GM23338 (cell line): ENCODE measurements around the gene CYS1. TPM values are rescaled to one million over a fixed set of nuclear protein-coding genes. Genes with fewer than 3 reads are reported as not detected.

Source experiments
- ATAC-seq: fragments of 200-7000 bp; cut with Tn5 transposase; 3 replicates; pipeline ENCODE4 v1.9.1; 2020
- DNase-seq: peaks from one replicate; pipeline ENCODE4 v3.0.0-alpha.2; 2015; ENCODE audit warnings: low spot score
- H2AFZ ChIP-seq: fragments of 200-600 bp; sonication (generic); 2 replicates; pipeline ENCODE4 v1.8.0; 2016; ENCODE audit warnings: antibody characterized with exemption, mild to moderate bottlenecking, moderate library complexity
- H3F3A ChIP-seq: fragments of 200-600 bp; sonication (generic); replicated peaks from 2 replicates; pipeline ENCODE4 v1.8.0; 2017; ENCODE audit warnings: antibody characterized with exemption, mixed run types, low read depth
- H3K27ac ChIP-seq: fragments of 200-600 bp; sonication (generic); 2 replicates; pipeline ENCODE4 v1.6.1; 2016; ENCODE audit warnings: low read depth
- H3K27me3 ChIP-seq: fragments of 200-600 bp; sonication (generic); 2 replicates; pipeline ENCODE4 v1.8.0; 2016; ENCODE audit warnings: mild to moderate bottlenecking, mixed run types, moderate library complexity; ENCODE audit not compliant: insufficient read depth
- H3K36me3 ChIP-seq: fragments of 200-600 bp; sonication (generic); 2 replicates; pipeline ENCODE4 v1.8.0; 2016; ENCODE audit warnings: mild to moderate bottlenecking; ENCODE audit not compliant: insufficient read depth
- H3K4me1 ChIP-seq: fragments of 200-600 bp; sonication (generic); 2 replicates; pipeline ENCODE4 v1.8.0; 2016; ENCODE audit warnings: mild to moderate bottlenecking, moderate library complexity; ENCODE audit not compliant: insufficient read depth
- H3K4me2 ChIP-seq: fragments of 200-600 bp; sonication (generic); 2 replicates; pipeline ENCODE4 v1.7.1; 2017; ENCODE audit warnings: mixed run types
- H3K4me3 ChIP-seq: fragments of 200-600 bp; sonication (generic); 2 replicates; pipeline ENCODE4 v1.6.1; 2016; ENCODE audit warnings: mixed run types
- H3K79me2 ChIP-seq: fragments of 200-600 bp; sonication (generic); replicated peaks from 2 replicates; pipeline ENCODE4 v1.8.0; 2017; ENCODE audit warnings: mild to moderate bottlenecking; ENCODE audit not compliant: insufficient read depth
- H3K9me2 ChIP-seq: fragments of 200-600 bp; sonication (generic); 2 replicates; pipeline ENCODE4 v1.8.0; 2017; ENCODE audit not compliant: insufficient read depth
- H4K20me1 ChIP-seq: fragments of 200-600 bp; sonication (generic); replicated peaks from 2 replicates; pipeline ENCODE4 v1.8.0; 2017; ENCODE audit warnings: mild to moderate bottlenecking; ENCODE audit not compliant: insufficient read depth
- H3K27ac Mint-ChIP-seq: 2 replicates; pipeline ENCODE4 v1.8.0; 2020; ENCODE audit warnings: inconsistent platforms, mild to moderate bottlenecking, moderate library complexity, mixed read lengths
- H3K27me3 Mint-ChIP-seq: 3 replicates; pipeline ENCODE4 v1.8.0; 2022; ENCODE audit warnings: low read depth, mild to moderate bottlenecking, moderate library complexity, mixed read lengths, inconsistent platforms; ENCODE audit not compliant: insufficient read depth, poor library complexity
- H3K36me3 Mint-ChIP-seq: 3 replicates; pipeline ENCODE4 v1.8.0; 2021; ENCODE audit warnings: low read depth, mild to moderate bottlenecking, inconsistent platforms, moderate library complexity, mixed read lengths
- H3K4me1 Mint-ChIP-seq: 3 replicates; pipeline ENCODE4 v1.8.0; 2020; ENCODE audit warnings: mild to moderate bottlenecking, inconsistent platforms, mixed read lengths
- H3K4me3 Mint-ChIP-seq: 3 replicates; pipeline ENCODE4 v1.8.0; 2021; ENCODE audit warnings: moderate library complexity, mild to moderate bottlenecking, inconsistent platforms, mixed read lengths
- H3K9me3 Mint-ChIP-seq: 3 replicates; pipeline ENCODE4 v1.8.0; 2020; ENCODE audit warnings: moderate library complexity, mild to moderate bottlenecking, inconsistent platforms, mixed read lengths
- CREB1 ChIP-seq: fragments of 250-450 bp; sonication (Bioruptor Pico); IDR thresholded peaks from 2 replicates; pipeline ENCODE4 v1.5.0; 2020; ENCODE audit warnings: low read depth, mild to moderate bottlenecking, moderate library complexity
- EZH2 ChIP-seq: fragments of 200-600 bp; sonication (generic); IDR thresholded peaks from one replicate; pipeline ENCODE4 v1.8.0; 2017; ENCODE audit warnings: antibody characterized with exemption, mild to moderate bottlenecking, low read depth; ENCODE audit not compliant: unreplicated experiment
- EZH2phosphoT487 ChIP-seq: fragments of 200-600 bp; sonication (generic); IDR thresholded peaks from one replicate; pipeline ENCODE4 v1.8.1; 2018; ENCODE audit warnings: antibody characterized with exemption; ENCODE audit not compliant: unreplicated experiment
- JUNB ChIP-seq: IDR thresholded peaks from one replicate; pipeline ENCODE4 v1.6.1; 2016; ENCODE audit warnings: antibody characterized with exemption; ENCODE audit not compliant: unreplicated experiment
- NANOG ChIP-seq: IDR thresholded peaks from 2 replicates; pipeline ENCODE4 v1.6.1; 2016; ENCODE audit warnings: antibody characterized with exemption, borderline replicate concordance
- POLR2AphosphoS5 ChIP-seq: IDR thresholded peaks from 2 replicates; pipeline ENCODE4 v1.6.1; 2016; ENCODE audit warnings: antibody characterized with exemption, low read depth
- STAT1 ChIP-seq: IDR thresholded peaks from one replicate; pipeline ENCODE4 v1.6.1; 2016; ENCODE audit warnings: antibody characterized with exemption; ENCODE audit not compliant: unreplicated experiment
- ZNF114 ChIP-seq: fragments of 250-450 bp; sonication (Bioruptor Pico); IDR thresholded peaks from 2 replicates; pipeline ENCODE4 v1.5.0; 2020; ENCODE audit warnings: mild to moderate bottlenecking, moderate library complexity
- ZNF331 ChIP-seq: fragments of 250-450 bp; sonication (Bioruptor Pico); IDR thresholded peaks from 2 replicates; pipeline ENCODE4 v1.5.0; 2020; ENCODE audit warnings: low read depth, mild to moderate bottlenecking, moderate library complexity
- polyA plus RNA-seq: library from polyadenylated mRNA; unstranded; fragments of >200 nt; fragmentation: Nextera tagmentation; extraction: Ambion mirVana; gene quantifications from 2 replicates; pipeline ENCODE4 v1.2.1, GENCODE V29; 2016
- total RNA-seq: library from RNA; depleted of rRNA; stranded (reverse); fragments of >200 nt; shearing (Covaris generic); gene quantifications from 2 replicates; pipeline ENCODE4 v1.2.3, GENCODE V29; 2014
- TF ChIP-seq, protein P1 (sequence below): IDR thresholded peaks from 2 replicates; pipeline ENCODE4 v1.6.1; 2016; ENCODE audit warnings: antibody characterized with exemption
- TF ChIP-seq, protein P2 (sequence below), 2 experiments: fragments of 200-600 bp in 1 of 2; sonication (generic) in 1 of 2; conservative IDR thresholded peaks; 2 replicates each; pipeline versions ENCODE4 v1.5.1 to v1.6.1; 2016 to 2017; ENCODE audit warnings: antibody characterized with exemption in 2 of 2, low read depth in 2 of 2, mild to moderate bottlenecking in 2 of 2, moderate library complexity in 1 of 2
- TF ChIP-seq, protein P3 (sequence below): IDR thresholded peaks from one replicate; pipeline ENCODE4 v1.6.1; 2018; ENCODE audit warnings: antibody characterized with exemption; ENCODE audit not compliant: unreplicated experiment
- TF ChIP-seq, protein P4 (sequence below): fragments of 250-450 bp; sonication (Bioruptor Pico); IDR thresholded peaks from 2 replicates; pipeline ENCODE4 v1.5.0; 2020; ENCODE audit warnings: mild to moderate bottlenecking, moderate library complexity

Gene CYS1
- total and polyA plus RNA-seq, 2 experiments from 2014 or later: 0.31 to 0.32 TPM

DNA sequence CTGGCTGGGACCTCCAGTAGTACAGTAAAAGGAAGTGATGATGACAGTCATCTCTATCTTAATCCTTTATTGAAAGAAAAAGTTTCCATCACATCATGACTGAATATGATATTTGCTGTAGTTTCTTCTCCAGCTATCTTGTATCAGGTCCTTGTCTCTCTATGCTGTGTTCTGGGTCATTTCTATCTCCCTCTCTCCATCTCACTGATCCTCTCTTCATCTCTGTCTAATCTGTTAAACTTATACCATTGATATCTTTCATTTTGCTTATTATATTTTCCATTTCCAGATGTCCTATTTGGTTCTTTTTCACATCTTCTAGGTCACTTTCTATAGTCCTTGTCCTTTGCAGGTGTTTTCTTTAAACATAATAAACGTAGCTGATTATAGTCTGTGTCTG is 12.3 kb downstream of the CYS1 start:
- H3K4me1 Mint-ChIP-seq: peaks cover 15% of the 10 kb centered on the region

More for the DNA sequence above, 12.3 kb downstream of the CYS1 start:
- H4K20me1 ChIP-seq: no peaks in the 10 kb centered on the region
- H3K4me2 ChIP-seq: no peak overlapping the region
- TF ChIP-seq, protein P1, sequence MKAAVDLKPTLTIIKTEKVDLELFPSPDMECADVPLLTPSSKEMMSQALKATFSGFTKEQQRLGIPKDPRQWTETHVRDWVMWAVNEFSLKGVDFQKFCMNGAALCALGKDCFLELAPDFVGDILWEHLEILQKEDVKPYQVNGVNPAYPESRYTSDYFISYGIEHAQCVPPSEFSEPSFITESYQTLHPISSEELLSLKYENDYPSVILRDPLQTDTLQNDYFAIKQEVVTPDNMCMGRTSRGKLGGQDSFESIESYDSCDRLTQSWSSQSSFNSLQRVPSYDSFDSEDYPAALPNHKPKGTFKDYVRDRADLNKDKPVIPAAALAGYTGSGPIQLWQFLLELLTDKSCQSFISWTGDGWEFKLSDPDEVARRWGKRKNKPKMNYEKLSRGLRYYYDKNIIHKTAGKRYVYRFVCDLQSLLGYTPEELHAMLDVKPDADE: no peak
- TF ChIP-seq ZNF331 (CRISPR knock-in tag) (no peak), JUNB (no peak), EZH2phosphoT487 (no peak), STAT1 (no peak), NANOG (no peak), CREB1 (CRISPR knock-in tag) (no peak), POLR2AphosphoS5 (no peak), EZH2 (no peak), ZNF114 (CRISPR knock-in tag) (no peak)
- TF ChIP-seq, protein P2, sequence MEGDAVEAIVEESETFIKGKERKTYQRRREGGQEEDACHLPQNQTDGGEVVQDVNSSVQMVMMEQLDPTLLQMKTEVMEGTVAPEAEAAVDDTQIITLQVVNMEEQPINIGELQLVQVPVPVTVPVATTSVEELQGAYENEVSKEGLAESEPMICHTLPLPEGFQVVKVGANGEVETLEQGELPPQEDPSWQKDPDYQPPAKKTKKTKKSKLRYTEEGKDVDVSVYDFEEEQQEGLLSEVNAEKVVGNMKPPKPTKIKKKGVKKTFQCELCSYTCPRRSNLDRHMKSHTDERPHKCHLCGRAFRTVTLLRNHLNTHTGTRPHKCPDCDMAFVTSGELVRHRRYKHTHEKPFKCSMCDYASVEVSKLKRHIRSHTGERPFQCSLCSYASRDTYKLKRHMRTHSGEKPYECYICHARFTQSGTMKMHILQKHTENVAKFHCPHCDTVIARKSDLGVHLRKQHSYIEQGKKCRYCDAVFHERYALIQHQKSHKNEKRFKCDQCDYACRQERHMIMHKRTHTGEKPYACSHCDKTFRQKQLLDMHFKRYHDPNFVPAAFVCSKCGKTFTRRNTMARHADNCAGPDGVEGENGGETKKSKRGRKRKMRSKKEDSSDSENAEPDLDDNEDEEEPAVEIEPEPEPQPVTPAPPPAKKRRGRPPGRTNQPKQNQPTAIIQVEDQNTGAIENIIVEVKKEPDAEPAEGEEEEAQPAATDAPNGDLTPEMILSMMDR (conservative IDR thresholded peaks at IDR 0.05; ENCODE audit: low read depth in 2 of 2): no peak
- TF ChIP-seq, protein P3, sequence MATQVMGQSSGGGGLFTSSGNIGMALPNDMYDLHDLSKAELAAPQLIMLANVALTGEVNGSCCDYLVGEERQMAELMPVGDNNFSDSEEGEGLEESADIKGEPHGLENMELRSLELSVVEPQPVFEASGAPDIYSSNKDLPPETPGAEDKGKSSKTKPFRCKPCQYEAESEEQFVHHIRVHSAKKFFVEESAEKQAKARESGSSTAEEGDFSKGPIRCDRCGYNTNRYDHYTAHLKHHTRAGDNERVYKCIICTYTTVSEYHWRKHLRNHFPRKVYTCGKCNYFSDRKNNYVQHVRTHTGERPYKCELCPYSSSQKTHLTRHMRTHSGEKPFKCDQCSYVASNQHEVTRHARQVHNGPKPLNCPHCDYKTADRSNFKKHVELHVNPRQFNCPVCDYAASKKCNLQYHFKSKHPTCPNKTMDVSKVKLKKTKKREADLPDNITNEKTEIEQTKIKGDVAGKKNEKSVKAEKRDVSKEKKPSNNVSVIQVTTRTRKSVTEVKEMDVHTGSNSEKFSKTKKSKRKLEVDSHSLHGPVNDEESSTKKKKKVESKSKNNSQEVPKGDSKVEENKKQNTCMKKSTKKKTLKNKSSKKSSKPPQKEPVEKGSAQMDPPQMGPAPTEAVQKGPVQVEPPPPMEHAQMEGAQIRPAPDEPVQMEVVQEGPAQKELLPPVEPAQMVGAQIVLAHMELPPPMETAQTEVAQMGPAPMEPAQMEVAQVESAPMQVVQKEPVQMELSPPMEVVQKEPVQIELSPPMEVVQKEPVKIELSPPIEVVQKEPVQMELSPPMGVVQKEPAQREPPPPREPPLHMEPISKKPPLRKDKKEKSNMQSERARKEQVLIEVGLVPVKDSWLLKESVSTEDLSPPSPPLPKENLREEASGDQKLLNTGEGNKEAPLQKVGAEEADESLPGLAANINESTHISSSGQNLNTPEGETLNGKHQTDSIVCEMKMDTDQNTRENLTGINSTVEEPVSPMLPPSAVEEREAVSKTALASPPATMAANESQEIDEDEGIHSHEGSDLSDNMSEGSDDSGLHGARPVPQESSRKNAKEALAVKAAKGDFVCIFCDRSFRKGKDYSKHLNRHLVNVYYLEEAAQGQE: no peak
- TF ChIP-seq, protein P4, sequence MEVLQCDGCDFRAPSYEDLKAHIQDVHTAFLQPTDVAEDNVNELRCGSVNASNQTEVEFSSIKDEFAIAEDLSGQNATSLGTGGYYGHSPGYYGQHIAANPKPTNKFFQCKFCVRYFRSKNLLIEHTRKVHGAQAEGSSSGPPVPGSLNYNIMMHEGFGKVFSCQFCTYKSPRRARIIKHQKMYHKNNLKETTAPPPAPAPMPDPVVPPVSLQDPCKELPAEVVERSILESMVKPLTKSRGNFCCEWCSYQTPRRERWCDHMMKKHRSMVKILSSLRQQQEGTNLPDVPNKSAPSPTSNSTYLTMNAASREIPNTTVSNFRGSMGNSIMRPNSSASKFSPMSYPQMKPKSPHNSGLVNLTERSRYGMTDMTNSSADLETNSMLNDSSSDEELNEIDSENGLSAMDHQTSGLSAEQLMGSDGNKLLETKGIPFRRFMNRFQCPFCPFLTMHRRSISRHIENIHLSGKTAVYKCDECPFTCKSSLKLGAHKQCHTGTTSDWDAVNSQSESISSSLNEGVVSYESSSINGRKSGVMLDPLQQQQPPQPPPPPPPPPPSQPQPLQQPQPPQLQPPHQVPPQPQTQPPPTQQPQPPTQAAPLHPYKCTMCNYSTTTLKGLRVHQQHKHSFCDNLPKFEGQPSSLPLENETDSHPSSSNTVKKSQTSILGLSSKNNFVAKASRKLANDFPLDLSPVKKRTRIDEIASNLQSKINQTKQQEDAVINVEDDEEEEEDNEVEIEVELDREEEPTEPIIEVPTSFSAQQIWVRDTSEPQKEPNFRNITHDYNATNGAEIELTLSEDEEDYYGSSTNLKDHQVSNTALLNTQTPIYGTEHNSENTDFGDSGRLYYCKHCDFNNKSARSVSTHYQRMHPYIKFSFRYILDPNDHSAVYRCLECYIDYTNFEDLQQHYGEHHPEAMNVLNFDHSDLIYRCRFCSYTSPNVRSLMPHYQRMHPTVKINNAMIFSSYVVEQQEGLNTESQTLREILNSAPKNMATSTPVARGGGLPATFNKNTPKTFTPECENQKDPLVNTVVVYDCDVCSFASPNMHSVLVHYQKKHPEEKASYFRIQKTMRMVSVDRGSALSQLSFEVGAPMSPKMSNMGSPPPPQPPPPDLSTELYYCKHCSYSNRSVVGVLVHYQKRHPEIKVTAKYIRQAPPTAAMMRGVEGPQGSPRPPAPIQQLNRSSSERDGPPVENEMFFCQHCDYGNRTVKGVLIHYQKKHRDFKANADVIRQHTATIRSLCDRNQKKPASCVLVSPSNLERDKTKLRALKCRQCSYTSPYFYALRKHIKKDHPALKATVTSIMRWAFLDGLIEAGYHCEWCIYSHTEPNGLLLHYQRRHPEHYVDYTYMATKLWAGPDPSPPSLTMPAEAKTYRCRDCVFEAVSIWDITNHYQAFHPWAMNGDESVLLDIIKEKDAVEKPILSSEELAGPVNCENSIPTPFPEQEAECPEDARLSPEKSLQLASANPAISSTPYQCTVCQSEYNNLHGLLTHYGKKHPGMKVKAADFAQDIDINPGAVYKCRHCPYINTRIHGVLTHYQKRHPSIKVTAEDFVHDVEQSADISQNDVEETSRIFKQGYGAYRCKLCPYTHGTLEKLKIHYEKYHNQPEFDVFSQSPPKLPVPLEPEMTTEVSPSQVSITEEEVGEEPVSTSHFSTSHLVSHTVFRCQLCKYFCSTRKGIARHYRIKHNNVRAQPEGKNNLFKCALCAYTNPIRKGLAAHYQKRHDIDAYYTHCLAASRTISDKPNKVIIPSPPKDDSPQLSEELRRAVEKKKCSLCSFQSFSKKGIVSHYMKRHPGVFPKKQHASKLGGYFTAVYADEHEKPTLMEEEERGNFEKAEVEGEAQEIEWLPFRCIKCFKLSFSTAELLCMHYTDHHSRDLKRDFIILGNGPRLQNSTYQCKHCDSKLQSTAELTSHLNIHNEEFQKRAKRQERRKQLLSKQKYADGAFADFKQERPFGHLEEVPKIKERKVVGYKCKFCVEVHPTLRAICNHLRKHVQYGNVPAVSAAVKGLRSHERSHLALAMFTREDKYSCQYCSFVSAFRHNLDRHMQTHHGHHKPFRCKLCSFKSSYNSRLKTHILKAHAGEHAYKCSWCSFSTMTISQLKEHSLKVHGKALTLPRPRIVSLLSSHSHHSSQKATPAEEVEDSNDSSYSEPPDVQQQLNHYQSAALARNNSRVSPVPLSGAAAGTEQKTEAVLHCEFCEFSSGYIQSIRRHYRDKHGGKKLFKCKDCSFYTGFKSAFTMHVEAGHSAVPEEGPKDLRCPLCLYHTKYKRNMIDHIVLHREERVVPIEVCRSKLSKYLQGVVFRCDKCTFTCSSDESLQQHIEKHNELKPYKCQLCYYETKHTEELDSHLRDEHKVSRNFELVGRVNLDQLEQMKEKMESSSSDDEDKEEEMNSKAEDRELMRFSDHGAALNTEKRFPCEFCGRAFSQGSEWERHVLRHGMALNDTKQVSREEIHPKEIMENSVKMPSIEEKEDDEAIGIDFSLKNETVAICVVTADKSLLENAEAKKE: no peak
- H3K9me3 Mint-ChIP-seq: peaks cover 10% of the 10 kb centered on the region; the same call in 2 of the 3 replicates
- H3K36me3 ChIP-seq: no peaks in the 10 kb centered on the region
- no peaks in the 10 kb centered on the region for H3K27me3 ChIP-seq
- H2AFZ ChIP-seq: no peak overlapping the region
- no peak overlapping the region for H3K4me3 ChIP-seq
- peaks cover 6% of the 10 kb centered on the region for H3K27me3 Mint-ChIP-seq
- H3K79me2 ChIP-seq: no peaks in the 10 kb centered on the region
- H3K27ac Mint-ChIP-seq: no peak overlapping the region
- no peak overlapping the region for H3K4me3 Mint-ChIP-seq
- no peaks in the 10 kb centered on the region for H3F3A ChIP-seq
- no peak overlapping the region for H3K27ac ChIP-seq
- no peak for DNase-seq
- H3K9me2 ChIP-seq: no peaks in the 10 kb centered on the region
- ATAC-seq: no peak
- H3K36me3 Mint-ChIP-seq: peaks cover 4% of the 10 kb centered on the region; the same call in 1 of the 3 replicates
- H3K4me1 ChIP-seq: no peaks in the 10 kb centered on the region; the same call in 1 of the 2 replicates
